WTC11 (cell line): ENCODE results near the gene TAS2R31.

Experiments used
- ESRRA ChIP-seq: sonication (generic); formaldehyde crosslinking; IDR thresholded peaks from 2 replicates; pipeline ENCODE4 v1.8.1; 2022; ENCODE audit warnings: mild to moderate bottlenecking, missing genetic modification reagents, borderline replicate concordance
- NR3C1 ChIP-seq: sonication (generic); formaldehyde crosslinking; conservative IDR thresholded peaks from 2 replicates; pipeline ENCODE4 v1.8.1; 2023; ENCODE audit warnings: low read depth, mild to moderate bottlenecking, missing genetic modification reagents
- TF ChIP-seq, protein P1 (sequence below): fragments of 200-600 bp; IDR thresholded peaks from 2 replicates; pipeline ENCODE4 v1.8.0; 2022; ENCODE audit warnings: antibody characterized with exemption

DNA sequence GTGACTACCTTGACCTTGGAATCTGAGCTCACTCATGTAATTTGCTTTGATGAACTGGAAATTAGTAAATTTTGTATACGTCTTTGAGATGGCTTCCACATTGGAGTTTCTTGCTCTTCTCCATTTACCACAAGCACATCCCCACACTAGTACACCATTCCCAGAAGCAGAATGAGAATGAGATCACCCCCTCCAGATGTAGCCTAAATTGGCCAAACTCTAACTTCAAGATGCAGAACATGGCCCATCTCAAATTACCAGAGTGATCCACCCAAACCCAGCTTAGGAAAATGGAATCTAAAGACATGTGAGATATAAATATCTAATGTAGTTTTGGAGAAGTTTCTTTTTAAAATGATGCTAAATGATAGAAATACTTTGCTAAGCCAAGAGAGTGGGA lies 23.6 kb downstream of the TAS2R31 start:
- no peak for TF ChIP-seq ESRRA (CRISPR knock-in tag)
- TF ChIP-seq NR3C1 (CRISPR knock-in tag) = no peak
- TF ChIP-seq, protein P1, sequence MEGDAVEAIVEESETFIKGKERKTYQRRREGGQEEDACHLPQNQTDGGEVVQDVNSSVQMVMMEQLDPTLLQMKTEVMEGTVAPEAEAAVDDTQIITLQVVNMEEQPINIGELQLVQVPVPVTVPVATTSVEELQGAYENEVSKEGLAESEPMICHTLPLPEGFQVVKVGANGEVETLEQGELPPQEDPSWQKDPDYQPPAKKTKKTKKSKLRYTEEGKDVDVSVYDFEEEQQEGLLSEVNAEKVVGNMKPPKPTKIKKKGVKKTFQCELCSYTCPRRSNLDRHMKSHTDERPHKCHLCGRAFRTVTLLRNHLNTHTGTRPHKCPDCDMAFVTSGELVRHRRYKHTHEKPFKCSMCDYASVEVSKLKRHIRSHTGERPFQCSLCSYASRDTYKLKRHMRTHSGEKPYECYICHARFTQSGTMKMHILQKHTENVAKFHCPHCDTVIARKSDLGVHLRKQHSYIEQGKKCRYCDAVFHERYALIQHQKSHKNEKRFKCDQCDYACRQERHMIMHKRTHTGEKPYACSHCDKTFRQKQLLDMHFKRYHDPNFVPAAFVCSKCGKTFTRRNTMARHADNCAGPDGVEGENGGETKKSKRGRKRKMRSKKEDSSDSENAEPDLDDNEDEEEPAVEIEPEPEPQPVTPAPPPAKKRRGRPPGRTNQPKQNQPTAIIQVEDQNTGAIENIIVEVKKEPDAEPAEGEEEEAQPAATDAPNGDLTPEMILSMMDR = no peak
